Left kidney (tissue), 2 donors: ENCODE results near the gene ROPN1B. TPM values are rescaled to one million over a fixed set of nuclear protein-coding genes. Genes with fewer than 3 reads are reported as not detected.
A peak's percentile ranks its signal among the peaks of the same experiment; 100 is the strongest.

ENCODE experiments used
- DNase-seq: peaks from one replicate; pipeline ENCODE4 v3.0.0-alpha.2; 2013
- polyA plus RNA-seq: library from polyadenylated mRNA; unstranded; fragments of 120-200 nt; gene quantifications from one replicate; pipeline ENCODE4 v1.2.1, GENCODE V29; 2013; ENCODE audit not compliant: insufficient read length

ROPN1B gene
- polyA plus RNA-seq, 1 donor, result 1.6 TPM

DNA sequence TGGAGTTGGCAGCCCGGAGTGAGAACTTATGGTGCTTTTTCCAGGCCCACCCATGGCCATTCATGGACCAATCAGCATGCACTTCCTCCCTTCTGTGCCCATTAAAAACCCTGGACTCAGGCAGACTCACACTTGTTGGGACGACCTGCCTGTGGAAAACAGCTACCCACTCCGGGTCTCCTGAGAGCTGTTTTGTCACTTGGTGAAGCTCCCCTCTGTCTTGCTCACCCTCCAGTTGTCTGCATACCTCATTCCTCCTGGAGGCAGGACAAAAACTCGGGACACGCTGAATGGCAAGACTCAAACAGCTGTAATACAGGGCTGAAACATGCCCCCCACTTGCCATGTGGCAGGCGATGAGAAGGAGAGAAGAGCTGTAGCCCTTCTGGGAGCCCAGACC is 35.2 kb downstream of the ROPN1B start:
- DNase-seq, result no peak

DNA sequence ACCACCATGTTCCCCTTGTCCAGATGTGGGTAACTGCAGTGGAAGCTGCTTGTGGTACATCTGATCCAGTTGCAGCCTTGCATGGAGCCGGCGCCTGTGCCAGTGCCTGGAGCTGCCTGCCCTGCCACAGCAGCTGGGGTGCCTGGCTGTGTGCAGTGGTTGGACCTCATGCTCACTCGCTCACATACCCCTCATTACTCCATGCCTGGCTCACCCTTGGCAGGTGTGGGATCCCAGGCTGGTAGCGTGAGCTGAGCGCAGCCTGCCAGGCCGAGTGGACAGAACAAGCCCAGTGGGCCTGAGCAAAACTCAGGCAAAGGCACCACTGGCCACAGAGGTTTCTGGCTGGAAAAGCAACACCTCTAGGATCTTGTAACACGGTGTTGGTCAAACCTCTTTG is 35.7 kb downstream of the ROPN1B start:
- DNase-seq, result no peak

DNA sequence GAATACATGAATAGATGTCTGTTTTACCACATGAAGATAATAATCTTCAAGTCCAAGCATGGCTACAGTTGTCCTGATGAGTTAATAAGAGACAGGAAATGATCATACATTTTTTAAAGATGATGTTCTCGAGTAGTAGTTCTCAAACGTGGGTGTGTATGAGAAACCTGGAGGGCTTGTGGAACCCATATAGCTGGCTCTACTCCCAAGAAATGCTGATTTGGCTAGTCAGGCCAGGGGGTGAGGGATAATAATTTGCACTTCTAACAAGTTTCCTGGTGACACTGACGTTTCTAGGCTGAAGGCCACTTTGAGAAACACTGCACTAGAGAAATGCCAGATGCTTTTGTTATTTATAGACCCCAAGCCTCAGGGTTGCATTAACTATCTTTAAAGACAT is 37.0 kb downstream of the ROPN1B start:
- no peak for DNase-seq

- no peak for DNase-seq
Observed at GRCh38 chr3:126008219-126008618, 39.2 kb downstream of the ROPN1B start.

DNA sequence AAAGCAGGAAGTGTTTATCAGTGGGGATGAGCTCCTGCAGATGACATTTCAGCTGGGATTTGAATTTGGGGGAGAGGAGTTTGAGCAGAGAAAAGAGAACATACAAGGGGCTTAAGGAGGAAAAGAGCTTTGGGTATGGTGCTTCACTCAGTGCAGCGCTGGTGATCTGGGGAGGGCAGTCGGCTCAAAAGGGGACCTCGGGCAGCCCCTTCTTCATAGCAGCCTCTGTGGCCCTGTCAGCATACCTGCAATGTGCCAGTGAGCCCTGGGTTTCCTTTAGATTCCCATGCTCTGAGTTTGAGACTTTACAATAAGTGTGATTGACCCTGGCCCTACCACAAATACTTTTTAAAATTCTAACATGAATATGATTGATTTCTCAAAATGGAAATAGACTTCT is 40.2 kb downstream of the ROPN1B start:
- no peak for DNase-seq

- no peak for DNase-seq
Observed at GRCh38 chr3:126013751-126014156, 44.8 kb downstream of the ROPN1B start.

GRCh38 chr3:126014252-126014651 is 45.3 kb downstream of the ROPN1B start:
- DNase-seq, result no peak

- no peak for DNase-seq
Observed at GRCh38 chr3:126015075-126015474, 46.1 kb downstream of the ROPN1B start.

DNA sequence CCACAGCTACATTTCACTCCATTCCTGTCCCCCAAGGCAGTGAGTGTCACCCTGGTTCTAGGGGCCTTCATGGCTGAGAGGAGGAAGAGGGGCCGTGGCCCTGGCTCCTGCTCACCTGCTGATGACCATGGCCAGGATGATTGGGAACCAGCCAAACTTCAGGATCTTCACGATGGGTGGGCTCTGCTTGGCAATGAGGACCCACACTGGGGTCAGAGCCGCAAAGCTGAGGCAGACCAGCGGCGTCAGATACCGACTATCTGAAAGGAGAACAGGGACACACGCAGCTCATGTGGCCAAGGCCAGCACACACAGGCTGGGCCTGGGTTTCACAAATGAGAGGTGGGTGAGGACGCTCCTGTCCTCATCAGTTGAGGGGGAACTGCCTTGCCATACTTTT is 47.6 kb downstream of the ROPN1B start:
- DNase-seq, result no peak

DNA sequence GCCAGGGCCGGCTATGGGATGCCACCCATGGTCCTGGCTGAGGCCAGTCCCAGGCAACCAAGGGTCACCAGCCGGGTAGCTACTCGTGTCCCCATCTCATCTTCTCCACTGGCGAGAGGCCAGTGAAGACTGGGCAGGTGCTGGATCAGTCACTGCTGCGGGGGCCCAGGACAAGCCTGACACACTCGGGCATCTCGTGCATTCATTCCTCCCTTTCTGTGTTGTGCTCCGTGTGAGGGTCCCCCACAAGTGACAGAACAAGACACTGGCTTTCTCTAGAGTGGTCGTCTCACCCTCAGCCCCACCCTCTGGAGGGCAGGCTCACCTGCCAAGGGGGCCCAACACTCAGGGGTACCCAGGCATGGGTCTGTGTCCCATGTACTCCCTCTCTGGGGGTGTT is 48.4 kb downstream of the ROPN1B start:
- DNase-seq, result no peak

- no peak for DNase-seq
Observed at GRCh38 chr3:126018545-126018944, 49.6 kb downstream of the ROPN1B start.

- no peak for DNase-seq
Observed at GRCh38 chr3:126018995-126019394, 50.0 kb downstream of the ROPN1B start.

DNA sequence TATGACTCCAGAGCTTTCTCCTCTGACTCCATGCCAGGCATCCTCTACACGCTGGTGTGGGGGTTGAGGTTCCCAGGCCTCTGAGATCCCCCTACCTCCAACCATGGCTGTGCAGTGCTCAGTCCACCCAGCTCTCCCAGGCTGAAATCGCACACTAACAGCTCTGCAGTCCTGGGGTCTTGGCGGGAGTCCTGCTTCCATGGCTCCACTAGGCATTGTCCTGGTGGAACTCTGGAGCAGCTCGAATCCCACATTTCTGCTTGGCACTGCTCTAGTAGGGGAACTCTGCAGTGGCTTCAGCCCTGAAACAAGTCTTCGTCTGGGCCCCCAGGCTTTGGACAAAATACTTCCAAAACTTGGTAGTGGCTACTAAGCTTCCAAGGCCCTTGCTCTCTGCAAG is 50.7 kb downstream of the ROPN1B start:
- DNase-seq, result no peak

DNA sequence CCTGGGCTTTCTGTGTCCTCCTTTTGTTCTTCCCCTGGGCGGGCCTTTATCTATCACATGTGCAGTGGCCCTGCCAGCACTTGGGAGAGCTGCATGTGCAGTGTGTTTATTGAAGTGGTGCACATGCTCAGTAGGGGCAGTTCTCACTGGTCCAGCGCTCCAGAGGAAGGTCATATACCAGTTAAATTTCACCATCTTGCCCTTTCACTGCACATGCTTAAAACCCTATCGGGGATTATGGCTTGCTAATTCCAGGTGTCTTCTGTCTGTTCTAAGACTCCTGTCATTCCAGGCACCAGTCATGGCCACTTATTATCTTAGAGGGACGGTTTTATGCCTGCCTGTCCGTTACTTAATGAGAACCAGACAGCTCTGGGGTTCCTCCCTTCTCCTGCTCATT is 52.2 kb downstream of the ROPN1B start:
- DNase-seq, result peak; percentile 55

DNA sequence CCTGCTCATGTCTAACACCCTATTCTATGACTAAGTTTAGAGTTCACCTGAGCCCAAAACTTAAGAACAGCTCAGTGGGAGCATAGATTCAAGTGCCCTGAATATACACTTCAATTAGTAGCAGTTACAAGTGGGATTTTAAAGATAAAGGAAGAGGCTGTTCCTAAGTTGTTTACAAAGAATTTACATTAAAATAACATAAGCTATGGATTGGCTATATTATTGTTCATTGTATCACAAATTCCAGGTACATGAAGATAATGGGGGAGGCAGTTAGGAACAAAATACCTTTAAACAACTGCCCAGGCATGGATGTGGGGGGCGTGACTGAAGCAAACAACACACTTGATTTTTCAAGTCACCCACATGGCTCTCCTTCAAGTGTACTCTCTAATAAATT is 52.7 kb downstream of the ROPN1B start:
- no peak for DNase-seq

- no peak for DNase-seq
Observed at GRCh38 chr3:126022741-126023359, 53.9 kb downstream of the ROPN1B start.

DNA sequence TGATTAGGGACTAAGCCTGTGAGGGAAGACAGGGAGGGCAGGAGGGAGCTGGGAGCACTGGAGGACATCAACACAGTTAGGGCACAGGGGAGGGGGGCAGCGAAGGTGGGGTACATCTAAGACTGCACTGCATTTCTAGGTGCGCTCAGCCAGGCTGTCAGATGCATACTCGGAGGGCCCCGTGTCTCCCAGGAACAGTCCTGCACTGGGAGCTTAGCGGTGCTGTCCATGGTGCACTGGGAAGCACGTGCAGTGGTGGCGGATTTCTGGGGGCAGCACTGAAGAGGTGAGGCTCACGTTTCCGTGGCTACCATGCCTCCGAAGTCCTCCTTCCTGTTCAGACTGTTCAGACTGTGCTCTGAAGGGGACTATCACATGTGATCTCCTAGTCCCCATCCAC is 54.4 kb downstream of the ROPN1B start:
- DNase-seq, result no peak

DNA sequence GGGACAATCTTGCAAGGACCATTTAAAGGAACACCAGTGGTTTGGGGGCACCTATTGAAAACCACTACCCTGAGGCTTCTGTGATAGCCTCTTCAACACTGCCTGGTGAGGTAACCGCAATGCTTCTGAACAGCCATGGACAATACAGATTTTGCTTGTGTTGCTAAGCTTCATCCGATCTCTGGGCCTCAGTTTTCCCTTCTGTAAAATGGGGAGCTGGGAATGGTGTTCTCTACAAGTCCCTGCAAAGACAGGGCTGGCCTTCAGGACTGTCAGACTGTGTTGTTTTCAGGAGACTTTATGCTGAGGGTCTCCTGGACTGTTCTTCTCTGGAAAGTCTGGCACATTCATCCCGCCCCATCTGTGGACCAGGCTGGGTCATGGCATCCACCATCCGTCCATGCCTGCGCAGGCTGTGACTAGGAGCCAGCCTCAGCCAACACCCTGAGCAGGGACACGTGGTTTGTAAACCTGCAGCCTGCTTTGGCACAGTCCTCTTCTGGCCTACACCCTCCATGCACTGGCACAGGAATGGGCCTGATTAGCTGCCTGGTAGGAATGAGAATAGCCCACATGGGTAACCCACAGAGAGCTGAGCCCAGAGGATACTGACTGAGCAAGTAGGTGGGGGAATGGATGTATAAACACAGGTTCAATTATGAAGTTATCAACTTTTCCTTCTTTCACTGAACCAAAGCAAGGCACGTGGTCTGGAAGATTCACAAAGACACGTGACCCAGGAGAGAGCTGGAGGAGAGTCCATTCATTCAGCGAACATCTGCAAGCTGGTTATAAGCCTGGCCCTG is 55.3 kb downstream of the ROPN1B start:
- no peak for DNase-seq

- no peak for DNase-seq
Observed at GRCh38 chr3:126025116-126025729, 56.2 kb downstream of the ROPN1B start.

GRCh38 chr3:126025862-126026261 is 56.9 kb downstream of the ROPN1B start:
- DNase-seq, result no peak

DNA sequence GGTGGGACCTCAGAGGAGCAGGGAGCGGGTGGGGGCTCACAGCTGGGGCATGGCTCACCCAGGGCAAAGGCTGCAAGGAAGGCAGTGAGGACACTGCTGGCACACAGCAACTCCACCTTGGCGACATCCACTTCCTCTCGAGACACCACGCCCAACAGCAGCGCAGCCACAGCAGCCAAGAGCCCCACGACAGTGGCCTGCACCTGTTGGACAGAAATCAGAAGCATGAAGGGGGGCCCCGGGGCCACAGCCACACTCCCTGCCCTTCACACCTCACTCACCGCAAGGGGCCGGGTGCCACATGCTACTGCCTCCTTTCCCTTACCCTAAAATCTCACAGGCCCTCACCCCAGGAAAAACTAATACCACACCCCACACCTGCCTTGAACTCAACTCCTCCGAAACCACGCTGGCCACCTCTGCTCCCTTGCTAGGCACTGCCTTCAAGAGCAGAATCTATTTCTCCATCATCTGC is 57.3 kb downstream of the ROPN1B start:
- DNase-seq, result no peak

DNA sequence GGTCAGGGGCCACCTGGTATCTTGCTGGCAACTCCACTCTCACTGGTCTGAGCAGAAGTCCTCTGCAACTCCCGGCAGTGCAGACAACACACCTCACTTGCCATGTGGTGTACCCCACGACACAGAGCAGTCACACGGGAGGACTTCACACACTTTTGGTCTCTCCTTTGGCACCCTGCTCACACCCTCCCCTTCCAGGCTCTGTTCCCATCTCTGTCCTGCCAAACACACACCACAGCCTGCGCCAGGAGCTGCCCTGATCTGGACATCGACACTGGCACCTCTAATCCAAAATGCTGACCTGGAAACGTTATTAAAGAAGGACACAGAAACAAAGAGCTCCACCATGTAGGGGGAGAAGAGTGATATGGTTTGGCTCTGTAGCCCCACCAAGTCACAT is 57.8 kb downstream of the ROPN1B start:
- no peak for DNase-seq

GRCh38 chr3:126028096-126028495 is 59.1 kb downstream of the ROPN1B start:
- DNase-seq, result no peak
